GM19438 (cell line): ENCODE measurements around the gene MBLAC1.
"Not testable (repeated sequence)": the region's sequence is repeated elsewhere in the genome, so short reads cannot be mapped to it uniquely, and the experiment has no call there.

Experiments used
- ATAC-seq: cut with Tn5 transposase; IDR thresholded peaks from one replicate; pipeline ENCODE4 v1.9.1; 2021; ENCODE audit warnings: low read depth; ENCODE audit not compliant: unreplicated experiment

The MBLAC1 gene

DNA sequence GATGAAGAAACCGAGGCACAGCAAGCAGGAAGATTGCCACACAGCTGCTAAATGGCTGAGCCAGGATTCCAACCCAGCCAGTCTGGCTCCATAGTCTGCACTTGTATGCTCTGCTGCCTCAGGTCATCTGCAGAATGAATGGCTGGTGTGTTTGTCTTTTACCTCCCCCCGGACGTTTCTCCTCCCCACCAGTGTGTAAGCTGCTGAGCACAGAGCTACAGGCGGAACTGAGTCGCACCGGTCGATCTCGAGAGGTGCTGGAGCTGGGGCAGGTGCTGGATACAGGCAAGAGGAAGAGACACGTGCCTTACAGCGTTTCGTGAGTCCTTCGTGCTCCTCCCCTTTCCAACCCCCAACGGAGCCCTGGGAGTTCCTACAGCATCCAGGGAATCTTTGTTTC is 4.7 kb upstream of the MBLAC1 start:
- ATAC-seq: no peak

DNA sequence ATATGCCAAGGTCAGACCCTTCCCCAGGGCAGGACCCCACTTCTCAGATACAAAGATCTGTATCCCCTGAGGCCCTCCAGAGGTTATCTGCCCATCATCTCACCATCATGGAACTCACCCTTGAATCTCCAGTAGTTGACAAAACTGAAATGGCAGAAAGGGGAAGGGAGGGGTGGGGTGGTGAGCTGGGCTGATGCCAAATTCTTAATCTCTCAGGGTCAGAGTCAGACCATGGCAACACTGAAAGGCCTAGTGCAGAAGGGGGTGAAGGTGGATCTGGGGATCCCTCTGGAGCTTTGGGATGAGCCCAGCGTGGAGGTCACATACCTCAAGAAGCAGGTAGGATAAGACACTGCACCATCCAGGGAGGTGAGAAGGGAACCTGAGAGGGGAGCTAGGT is 4.2 kb upstream of the MBLAC1 start:
- ATAC-seq: no peak

DNA sequence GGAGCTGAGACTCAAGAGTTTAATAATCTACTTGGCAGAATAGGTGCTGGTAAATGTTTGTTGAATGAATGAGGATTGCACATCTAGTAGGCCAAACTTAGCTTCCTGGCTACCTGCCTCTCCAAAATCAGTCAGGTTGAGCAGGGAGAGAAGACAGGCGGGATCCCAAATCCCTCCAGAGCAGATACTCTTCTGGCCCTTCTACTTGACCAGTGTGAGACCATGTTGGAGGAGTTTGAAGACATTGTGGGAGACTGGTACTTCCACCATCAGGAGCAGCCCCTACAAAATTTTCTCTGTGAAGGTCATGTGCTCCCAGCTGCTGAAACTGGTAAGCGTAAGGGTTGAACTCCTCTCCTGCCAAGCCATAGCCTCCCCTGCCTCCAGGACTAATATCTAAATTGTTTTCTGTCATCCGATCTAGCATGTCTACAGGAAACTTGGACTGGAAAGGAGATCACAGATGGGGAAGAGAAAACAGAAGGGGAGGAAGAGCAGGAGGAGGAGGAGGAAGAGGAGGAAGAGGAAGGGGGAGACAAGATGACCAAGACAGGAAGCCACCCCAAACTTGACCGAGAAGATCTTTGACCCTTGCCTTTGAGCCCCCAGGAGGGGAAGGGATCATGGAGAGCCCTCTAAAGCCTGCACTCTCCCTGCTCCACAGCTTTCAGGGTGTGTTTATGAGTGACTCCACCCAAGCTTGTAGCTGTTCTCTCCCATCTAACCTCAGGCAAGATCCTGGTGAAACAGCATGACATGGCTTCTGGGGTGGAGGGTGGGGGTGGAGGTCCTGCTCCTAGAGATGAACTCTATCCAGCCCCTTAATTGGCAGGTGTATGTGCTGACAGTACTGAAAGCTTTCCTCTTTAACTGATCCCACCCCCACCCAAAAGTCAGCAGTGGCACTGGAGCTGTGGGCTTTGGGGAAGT is 2.2 kb upstream of the MBLAC1 start:
- ATAC-seq: no peak

DNA sequence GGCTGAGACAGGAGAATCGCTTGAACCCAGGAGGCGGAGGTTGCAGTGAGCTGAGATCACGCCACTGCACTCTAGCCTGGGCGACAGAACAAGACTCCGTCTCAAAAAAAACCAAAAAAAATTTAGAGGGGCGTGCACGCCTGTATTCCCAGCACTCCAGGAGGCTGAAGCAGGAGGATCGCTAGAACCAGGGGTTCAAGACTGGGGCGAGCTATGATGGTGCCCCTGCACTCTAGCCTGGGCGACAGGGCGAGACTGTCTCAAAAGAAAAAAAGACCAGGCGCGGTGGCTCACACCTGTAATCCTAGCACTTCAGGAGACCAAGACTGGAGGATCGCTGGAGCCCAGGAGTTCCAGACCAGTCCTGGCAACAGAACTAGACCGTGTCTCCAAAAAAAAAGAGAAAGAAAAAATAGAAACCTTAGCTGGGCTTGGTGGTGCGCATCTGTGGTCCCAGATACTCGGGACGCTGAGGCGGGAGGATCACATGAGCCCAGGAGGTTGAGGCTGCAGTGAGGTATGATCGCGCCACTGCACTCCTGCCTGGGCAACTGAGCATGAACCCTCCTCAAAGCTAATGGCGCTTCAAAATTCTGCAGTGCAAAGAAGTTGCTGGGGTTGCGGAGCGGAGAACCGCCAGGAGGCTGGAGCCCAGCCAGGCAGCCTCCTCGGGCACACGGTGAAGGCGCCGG is 382 bp upstream of the MBLAC1 start:
- peak; percentile 37 for ATAC-seq

DNA sequence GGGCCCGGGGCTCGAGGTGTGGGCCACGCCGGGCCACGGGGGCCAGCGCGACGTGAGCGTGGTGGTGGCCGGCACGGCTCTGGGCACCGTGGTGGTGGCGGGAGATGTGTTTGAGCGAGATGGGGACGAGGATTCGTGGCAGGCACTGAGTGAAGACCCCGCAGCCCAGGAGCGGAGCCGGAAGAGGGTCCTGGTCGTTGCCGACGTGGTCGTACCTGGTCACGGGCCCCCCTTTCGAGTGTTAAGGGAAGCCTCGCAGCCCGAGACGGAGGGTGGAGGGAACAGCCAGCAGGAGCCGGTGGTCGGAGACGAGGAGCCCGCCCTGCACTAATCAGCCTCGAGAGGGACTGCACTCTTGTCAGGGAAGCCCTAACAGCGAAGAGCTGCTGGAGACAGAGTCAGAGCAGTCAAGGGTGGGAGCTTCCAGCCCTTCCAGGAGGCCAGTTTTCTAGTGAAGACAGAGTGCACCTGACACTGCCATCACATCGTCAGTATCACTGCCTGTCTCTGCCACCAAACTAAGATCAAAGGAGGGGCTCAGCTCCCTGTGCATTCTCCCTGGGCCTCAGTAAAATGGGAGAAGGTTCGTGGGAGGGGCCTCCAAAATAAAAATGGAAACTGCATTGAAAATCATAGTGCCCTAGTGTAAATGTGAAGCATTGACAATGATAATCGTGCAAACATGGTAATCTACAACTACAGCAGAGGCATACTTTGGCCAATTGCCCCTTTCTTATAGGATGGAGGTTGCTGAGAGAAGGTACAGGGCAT is 1.3 kb downstream of the MBLAC1 start:
- ATAC-seq: no peak

DNA sequence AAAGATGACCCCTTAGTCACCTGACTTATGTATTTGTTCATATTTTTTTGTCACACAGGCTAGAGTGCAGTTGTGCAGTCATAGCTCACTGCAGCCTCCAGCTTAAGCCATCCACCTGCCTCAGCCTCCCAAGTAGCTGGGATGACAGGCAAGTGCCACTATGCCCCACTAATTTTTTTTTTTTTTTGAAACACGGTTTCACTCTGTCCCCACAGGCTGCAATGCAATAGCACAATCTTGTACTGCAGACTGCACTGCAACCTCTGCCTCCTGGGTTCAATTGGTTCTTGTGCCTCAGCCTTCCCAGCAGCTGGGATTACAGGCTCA is 1.8 kb downstream of the MBLAC1 start:
- ATAC-seq: no peak

DNA sequence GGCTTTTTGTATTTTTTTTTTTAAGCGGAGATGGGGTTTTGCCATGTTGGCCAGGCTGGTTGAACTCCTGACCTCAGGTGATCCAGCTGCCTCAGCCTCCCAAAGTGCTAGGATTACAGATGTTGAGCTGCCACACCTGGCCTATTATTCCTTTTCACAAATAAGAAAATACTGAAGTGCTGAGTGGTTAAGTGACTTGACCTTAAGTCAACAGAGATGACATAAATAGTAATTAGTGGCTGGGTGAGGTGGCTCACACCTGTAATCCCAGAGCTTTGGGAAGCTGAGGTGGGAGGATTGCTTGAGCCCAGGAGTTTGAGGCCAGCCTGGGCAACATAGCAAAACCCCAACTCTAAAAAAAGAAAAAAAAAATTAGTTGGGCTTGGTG is 3.4 kb downstream of the MBLAC1 start:
- not testable (repeated sequence) for ATAC-seq

DNA sequence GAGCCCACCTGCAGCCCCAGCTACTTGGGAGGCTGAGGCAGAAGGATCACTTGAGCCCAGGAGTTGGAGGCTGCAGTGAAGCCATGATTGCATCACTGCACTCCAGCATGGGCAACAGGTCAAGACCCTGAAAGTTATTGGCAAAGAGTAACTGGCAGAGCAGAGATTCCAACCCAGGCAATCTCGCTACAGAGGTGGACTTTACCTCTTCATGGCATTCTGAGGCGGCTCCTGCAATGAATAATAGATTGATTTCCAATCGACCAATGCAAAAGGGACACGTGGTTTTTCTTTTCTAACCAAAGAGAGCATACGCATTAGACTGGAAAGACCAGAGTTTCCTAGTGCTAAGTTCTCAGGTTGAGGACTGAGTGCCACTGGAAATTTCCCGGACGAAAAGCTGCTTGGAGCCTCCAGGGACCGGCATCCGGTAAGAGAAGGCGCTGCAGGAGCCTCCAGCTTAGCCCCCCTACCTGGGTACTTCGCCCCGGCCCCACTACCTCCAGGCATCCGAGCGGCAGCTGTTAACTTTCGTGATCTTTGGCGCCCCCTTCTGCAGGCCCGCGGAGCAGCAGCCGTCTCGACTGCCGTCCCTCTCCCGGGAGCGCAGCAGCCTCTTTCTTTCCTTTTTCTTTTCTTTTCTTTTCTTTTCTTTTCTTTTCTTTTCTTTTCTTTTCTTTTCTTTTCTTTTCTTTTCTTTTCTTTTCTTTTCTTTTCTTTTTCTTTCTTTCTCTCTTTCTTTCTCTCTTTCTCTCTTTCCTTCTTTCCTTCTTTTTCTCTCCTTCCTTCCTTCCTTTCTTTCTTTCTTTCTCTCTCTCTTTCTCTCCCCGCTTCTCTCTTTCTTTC is 4.1 kb downstream of the MBLAC1 start:
- ATAC-seq: no peak

DNA sequence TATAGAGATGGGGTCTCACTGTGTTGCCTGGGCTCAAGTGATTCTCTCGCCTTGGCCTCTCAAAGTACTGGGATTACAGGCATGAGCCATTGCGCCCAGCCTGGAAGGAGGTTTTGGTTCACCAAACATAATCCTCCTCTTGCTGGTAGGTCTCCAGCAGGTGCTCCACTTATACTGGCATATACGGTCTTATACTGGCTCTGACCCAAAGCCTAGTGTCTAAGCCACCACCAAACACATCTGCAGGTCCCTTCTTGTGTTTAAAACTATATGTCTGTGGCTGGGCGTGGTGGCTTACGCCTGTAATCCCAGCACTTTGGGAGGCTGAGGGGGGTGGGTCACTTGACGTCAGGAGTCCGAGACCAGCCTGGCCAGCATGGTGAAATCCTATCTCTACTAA is 5.4 kb downstream of the MBLAC1 start:
- no peak for ATAC-seq

DNA sequence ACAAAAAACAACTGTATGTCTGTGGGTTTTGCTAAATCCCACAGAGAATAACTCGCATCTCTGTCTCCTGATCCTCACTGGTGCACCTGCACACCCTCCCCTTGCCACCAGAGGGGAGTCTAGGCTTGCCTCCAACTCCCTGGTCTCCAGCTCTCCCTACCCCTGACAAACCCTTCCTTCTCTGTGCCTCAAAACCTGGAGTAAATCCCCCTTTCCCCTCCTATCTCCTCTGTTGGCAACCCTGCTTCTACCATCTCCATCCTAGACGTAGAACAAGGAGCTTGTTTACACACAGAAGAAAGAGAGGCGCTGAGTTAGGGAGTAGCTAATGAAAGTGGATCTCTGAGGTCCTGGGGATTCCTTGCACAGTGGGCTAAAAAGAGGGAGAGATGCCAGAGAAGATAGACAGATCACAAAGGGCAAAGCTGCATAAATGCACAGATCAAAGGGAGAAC is 6.0 kb downstream of the MBLAC1 start:
- ATAC-seq: no peak

DNA sequence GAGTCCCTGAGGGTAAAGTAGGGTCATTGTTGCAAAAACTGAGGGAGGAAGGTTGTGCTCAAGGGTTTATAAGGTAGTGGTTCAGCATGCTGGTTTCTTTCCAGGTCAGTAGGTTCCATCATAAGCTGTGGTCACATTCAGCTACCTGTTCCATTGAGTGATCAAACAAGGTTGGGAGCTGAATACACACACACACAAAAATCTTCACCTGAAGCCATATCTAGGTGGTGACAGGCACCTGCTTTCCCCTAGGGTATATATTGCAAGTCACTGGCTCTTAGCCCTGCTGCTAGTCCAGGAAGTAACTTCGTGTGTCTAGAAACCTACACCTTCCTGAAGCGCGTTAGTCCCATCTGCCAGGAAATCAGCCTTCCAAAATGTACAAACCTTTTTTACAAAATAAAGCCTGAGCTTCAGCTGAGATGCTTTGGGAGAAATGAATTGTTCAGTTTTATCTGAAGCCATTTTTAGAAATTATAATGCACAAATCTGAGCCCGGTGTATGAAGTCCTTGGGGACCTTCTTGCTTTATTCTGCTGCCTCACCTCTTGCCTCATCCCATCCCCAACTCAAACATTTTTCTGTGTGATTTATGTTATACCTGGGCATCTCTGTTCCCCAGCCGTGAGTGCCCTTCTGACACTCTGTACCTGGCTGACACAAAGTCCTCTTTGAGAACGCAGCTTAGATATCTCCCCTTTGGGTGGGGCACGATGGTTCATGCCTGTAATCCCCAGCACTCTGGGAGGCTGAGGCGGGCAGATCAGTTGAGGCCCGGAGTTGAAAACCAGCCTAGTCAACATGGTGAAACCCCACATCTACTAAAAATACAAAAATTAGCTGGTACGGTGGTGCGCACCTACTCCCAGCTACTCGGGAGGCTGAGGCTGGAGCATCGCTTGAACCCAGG is 11.3 kb downstream of the MBLAC1 start:
- ATAC-seq: no peak

DNA sequence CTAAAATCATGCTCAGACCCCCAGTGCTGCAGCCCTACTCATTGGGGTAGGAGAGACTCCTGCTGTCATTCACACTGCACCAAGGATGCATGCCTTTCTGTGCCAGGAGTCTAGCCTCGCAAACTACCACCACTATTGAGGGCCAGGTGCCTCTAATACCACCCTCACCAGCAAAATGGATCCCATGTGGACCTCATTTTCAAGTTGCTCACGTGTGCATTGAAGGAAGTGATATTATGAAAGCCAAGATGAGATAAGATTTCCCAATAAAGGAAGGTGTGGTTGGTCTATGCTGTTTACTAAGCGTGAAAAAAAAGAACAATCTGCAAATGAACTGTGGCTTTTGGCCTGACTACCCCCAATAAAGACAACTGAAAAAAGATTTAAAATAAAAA is 14.8 kb downstream of the MBLAC1 start:
- no peak for ATAC-seq

DNA sequence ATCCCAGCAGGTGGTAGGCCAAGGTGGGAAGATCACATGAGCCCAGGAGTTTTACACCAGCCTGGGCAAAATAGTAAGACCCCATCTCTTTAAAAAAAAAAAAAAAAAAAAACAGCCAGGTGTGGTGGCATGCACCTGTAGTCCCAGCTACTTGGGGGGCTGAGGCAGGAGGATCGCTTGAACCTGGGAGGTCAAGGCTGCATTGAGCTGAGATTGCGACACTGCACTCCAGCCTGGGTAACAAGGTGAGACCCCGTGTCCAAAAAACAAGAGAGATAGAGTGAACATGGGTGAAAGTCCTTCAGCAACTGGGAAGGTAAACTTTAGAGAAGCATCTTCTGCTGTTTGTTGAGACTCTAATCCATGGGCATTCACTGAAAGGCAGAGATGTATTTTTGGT is 15.7 kb downstream of the MBLAC1 start:
- no peak for ATAC-seq

DNA sequence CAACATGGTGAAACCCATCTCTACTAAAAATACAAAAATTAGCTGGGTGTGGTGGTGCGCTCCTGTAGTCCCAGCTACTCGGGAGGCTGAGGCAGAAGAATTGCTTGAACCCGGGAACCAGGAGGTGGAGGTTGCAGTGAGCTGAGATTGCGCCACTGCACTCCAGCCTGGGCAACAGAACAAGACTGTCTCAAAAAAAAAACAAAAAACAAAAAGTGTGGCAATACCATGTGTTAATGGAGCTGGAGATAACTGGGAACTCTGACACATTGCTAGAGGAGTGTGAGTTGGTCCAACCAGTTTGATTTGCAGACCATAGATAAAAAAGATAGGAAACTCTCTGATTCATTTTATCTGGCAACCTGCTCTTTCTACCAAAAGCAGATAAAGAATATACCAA is 19.6 kb downstream of the MBLAC1 start:
- not testable (repeated sequence) for ATAC-seq

DNA sequence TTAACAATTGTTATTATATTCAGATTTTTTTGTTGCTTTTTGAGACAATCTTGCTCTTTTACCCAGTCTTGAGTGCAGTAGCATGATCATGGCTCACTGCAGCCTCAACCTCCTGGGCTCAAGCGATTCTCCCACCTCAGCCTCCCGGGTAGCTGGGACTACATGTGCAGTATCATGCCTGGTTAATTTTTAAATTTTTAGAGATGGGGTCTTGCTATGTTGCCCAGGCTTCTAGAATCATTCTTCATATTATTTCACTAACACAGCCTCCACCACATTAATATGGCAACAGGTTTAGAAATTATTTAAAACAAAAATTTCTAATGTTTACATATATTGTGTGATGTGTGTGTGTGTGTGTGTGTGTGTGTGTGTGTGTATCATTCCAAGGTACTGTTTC is 20.5 kb downstream of the MBLAC1 start:
- ATAC-seq: no peak

DNA sequence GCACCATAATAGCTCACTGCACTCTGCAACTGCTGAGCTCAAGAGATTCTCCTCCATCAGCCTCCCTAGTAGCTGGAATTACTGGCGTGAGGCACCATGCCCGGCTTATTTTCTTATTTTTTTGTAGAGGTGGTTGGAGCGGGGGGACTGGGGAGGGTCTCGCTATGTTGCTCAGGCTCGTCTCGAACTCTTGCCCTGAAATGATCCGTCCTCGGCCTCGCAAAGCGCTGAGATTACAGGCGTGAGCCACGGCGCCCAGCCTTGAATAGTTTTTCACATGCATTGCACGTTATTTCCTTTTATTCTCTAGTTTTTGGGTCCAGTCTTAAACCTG is 21.4 kb downstream of the MBLAC1 start:
- no peak for ATAC-seq

DNA sequence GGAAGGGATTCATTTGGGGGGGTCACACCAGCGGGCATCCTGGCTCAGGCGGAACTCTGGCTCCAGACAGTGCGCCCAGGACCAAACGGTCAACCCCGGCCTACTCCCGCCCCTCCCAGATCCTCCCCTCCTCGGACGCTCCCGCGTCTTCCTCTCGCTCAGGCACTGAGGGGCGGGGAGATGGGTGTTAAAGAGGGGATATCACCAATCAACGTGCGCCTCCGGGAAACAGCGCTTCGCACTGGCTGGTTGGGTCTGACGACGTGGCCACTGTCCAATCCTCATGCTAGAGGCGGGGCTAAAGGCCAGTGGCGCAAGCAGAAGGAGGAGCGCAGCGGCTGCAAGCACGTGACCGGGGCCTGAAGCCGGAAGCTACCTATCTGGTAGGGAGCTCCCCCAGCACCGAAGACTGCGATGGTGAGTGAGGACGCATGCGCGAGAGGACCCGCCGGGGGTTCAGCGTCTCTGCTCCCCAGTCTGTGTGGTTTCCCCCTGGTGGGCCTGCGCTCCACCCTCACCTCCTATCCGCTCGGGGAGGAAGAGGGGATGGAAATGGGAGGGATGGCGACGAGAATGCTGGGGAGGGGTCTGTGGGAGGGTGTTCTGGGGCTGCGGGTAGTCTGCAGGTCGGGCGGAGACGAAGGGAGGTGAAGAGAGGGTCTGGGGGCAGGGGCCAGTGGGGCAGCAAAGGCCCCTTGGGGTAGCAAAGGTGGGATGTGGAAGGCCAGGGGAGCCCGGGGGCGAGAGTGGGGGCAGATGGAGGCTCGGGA is 22.0 kb downstream of the MBLAC1 start, which contains the start of gene LAMTOR4:
Gene LAMTOR4, plus strand, starts transcription at position 360 of the 770 bp plus-strand sequence. Its CDS starts 55 bp downstream, at position 415.
- peak; percentile 97 for ATAC-seq

DNA sequence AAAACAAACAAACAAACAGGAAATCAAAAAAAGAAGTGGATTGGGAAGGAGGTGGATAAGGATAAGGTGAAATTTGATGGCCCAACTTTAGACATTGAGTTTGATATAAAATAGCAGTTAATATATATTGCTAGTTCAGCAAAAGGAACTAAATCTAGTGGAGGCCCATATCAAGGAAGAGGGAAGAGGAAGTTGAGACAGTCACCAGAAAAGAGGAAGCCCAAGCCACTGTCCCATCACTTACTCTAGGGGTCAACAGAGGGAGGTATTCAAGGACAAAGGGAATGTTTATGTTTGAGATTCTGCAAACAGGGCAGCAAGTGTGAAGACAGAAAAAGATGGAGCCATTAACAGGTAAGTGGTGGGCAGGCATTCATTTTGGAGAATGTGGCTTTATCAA is 25.6 kb downstream of the MBLAC1 start:
- ATAC-seq: no peak
